ENCODE results near the gene SLFN14. TPM values are rescaled to one million over a fixed set of nuclear protein-coding genes. Genes with fewer than 3 reads are reported as not detected.

The SLFN14 gene
- total and polyA plus RNA-seq, 12 donors = 0.39 TPM; not detected in 11

DNA sequence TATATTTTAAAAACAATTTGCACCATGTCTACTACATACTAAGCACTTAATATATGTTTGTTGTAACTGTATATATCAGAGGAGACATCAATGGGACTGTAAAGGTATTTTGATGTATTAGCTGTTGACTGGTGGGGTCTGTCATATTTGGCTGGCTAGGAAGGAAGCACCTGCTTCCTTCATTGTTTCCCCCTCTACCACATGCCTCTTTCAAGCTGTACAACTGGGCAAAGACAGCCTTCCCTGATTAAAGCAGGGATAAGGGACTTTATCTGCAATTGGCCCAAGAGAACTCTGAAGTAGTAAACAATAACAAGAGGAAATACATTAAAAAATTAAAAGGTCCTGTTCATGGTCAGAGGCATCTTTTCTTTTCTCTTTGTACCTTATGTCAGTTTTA is 17.6 kb downstream of the SLFN14 start:
- Histone ChIP-seq H3K36me3 (replicated peaks in 1 of 2) (no peaks in the 10 kb centered on the region), H3K4me3 (no peak overlapping the region), H3K27me3 (no peaks in the 10 kb centered on the region), H3K9me3 (replicated peaks in 1 of 3) (no peaks in the 10 kb centered on the region), H3K4me1 (replicated peaks in 1 of 2) (no peaks in the 10 kb centered on the region), H3K27ac (no peak overlapping the region)
- intact Hi-C loops (cut with DNase I) = loop anchor here in 1 of 2 donors (5.0 kb wide), 1 partner anchor 371 kb away; no protein-coding TSS in a partner anchor
- TF ChIP-seq POLR2A (IDR thresholded peaks at IDR 0.05) (no peak), CTCF (IDR thresholded peaks at IDR 0.05) (no peak)
- no peak for DNase-seq

DNA sequence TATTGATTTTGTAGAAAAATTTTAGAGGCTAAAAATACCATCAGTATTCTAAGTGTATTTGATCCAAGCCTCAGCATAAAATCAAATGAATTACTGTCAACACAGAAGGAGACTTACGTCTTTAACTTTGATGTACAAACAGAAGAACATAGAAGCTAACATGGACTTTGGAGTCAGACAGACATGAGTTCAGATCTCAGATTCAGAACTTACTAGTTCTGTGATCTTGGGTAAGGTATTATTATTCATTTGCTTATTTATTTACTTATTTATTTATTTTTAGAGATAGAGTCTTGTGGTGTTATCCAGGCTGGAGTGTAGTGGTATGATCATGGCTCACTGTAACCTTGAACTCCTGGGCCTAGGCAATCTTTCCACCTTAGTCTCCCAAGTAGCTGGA is 19.2 kb downstream of the SLFN14 start:
- peak overlapping the region in 1 of 4 donors; percentile 57 for H3K4me3 ChIP-seq
- H3K27ac ChIP-seq = peak overlapping the region in 3 of 5 donors; percentile 50 to 86 (median 63)
- intact Hi-C loops (cut with DNase I) = loop anchor here in 1 of 2 donors (5.0 kb wide), 1 partner anchor 369 kb away; no protein-coding TSS in a partner anchor
- H3K27me3 ChIP-seq = no peaks in the 10 kb centered on the region
- H3K4me1 ChIP-seq (replicated peaks in 1 of 2) = no peaks in the 10 kb centered on the region
- TF ChIP-seq POLR2A (IDR thresholded peaks at IDR 0.05) (no peak), CTCF (IDR thresholded peaks at IDR 0.05) (no peak)
- no peak for DNase-seq
- no peaks in the 10 kb centered on the region for H3K36me3 ChIP-seq (replicated peaks in 1 of 2)
- WGBS, 4 donors = 35 to 44% (median 42%) methylated on average over 1 of the region's 1 CpG
- H3K9me3 ChIP-seq (replicated peaks in 1 of 3) = no peaks in the 10 kb centered on the region

DNA sequence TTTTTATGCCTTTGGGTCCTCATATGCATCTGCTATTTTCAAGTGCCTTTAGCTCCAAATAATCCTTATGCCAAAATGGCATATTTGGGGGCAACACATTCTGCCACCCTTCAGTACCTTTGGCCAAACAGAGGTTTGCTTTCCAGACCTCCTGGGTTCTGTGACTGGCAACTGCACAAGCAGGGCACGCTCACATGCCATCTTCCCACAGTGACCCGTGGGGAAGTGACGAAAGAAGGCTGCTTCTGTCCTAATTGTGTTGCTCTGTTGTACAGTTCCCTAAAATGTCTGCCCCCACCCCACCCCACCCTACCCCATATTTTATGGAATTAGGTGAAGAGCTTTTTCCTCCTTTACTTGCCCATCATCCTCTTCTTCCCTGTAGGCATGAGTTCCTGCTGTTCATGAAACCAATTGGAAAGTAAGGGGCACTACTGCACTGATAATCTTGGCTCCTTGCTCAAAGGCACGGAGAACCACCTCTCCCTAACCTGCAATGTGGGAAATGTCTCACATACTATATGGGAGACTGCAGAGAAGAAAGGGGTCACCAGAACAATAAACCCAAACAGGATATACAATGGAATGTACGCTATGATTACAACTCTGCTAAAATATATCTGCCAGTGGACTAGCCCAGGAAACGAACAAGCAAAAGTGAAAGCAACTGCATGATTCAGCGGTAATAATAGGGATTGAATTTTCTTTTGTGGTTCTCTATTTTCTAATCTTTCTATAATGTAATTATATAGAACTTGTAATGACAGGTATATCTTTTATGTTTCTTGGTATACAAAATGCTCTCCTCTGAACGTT is 19.8 kb downstream of the SLFN14 start:
- peak in 5 of 7 donors; percentile 33 to 66 (median 45) for DNase-seq

More for the DNA sequence above, 19.8 kb downstream of the SLFN14 start:
- Histone ChIP-seq H3K4me3 (peak overlapping the region in 1 of 4 donors; percentile 57), H3K27ac (peak overlapping the region in 4 of 5 donors; percentile 43 to 86 (median 56)), H3K4me1 (replicated peaks in 1 of 2) (no peaks in the 10 kb centered on the region), H3K9me3 (replicated peaks in 1 of 3) (no peaks in the 10 kb centered on the region), H3K27me3 (no peaks in the 10 kb centered on the region), H3K36me3 (replicated peaks in 1 of 2) (no peaks in the 10 kb centered on the region)
- WGBS, 4 donors = 29 to 47% (median 41%) methylated on average over 8 of the region's 8 CpGs
- no peak for TF ChIP-seq CTCF (IDR thresholded peaks at IDR 0.05)
- no peak for TF ChIP-seq POLR2A (IDR thresholded peaks at IDR 0.05)
- intact Hi-C loops (cut with DNase I) = loop anchor here in 1 of 2 donors (5.0 kb wide), 1 partner anchor 368 kb away; no protein-coding TSS in a partner anchor
